ENCODE measurements around the gene GOLGA6L10.
"Not testable (repeated sequence)": the region's sequence is repeated elsewhere in the genome, so short reads cannot be mapped to it uniquely, and the experiment has no call there.

GOLGA6L10 gene, protein sequence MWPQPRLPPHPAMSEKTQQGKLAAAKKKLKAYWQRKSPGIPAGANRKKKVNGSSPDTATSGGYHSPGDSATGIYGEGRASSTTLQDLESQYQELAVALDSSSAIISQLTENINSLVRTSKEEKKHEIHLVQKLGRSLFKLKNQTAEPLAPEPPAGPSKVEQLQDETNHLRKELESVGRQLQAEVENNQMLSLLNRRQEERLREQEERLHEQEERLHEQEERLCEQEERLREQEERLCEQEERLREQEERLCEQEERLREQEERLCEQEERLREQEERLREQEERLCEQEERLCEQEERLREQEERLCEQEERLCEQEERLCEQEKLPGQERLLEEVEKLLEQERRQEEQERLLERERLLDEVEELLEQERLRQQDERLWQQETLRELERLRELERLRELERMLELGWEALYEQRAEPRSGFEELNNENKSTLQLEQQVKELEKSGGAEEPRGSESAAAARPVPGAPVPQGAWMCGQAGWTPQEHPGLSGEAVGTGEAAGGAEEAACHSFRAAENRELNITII

DNA sequence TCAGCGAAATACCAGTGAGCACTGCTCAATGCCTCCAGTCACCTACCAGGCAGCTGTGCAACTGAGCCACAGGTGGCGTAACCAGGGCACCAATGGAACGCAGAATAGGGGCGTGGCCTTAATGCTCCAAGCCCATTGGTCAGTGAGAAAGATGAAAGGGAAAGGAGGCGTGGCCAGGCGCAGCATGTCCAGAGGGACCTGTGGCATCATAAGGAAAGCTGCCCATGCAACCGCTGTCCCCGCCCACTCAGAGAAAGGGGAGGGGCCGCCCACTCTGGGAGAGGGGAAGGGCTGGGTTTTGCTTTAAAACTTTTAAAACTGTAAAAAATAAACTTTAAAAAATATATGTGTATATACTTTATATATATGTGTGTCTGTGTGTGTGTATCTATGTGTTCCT, at the start of gene GOLGA6L10:
Gene GOLGA6L10, minus strand, starts transcription at position 101 of the 400 bp plus-strand sequence. Its CDS starts 100 bp downstream, at position 1.
- not testable (repeated sequence) for DNase-seq (ENCODE audit: low read depth in 2 of 2)

DNA sequence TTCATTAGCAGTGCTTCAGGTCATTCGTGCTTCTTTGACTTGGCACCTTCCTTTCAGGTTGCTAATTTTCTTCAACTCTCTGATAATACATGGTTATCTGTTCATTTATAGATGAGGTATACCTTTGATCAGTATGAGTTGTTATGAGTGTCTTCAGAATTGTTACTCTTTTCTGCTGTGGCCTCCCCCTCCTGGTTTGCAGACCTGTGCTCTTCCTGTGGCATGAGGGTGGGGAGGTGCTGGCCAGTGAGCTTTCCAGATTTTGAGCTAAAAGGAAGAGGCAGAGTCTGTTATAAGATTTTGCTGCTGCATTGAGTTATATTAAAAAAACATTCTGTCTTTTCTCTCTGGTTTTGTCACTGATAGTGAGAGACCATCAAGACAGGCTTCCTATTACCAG, 49.5 kb upstream of the GOLGA6L10 start:
- DNase-seq (ENCODE audit: low read depth in 2 of 2) = no peak

DNA sequence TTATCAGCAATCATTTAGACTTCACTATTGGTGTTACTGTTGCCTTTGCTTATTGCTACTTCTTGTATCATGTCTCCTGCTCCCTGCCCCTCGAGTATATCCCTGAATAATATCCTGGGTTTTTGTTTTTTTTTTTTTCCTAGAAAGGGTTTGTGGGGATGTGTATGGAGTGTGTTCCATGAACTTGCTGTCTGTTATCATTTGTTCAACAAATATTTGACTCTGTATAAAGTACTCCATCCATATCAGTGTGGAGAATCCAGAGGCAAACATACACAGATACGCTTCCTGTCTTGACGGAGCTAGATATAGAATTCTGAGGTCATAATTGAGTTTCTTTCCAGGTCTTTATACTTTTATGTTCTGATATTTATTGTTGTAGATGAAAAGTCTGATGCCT, 48.5 kb upstream of the GOLGA6L10 start:
- no peak for DNase-seq (ENCODE audit: low read depth in 2 of 2)

DNA sequence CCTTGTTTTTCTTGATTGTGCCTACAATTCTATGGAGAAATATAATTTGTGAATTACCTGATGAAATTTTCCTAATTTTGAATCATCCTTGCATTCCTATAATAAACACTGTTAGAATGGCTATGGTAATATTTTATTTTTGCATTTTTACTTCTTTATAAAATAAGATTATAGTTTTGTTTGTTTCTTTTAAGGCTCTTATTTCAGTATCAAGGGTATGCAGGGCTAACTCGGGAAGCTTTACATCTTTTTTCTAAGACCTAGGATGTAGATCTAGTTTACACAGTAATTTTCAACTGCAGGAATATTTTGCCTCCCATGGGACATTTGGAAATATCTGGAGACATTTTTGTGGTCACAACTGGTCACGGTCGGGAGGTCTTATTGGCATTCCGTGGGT, 46.5 kb upstream of the GOLGA6L10 start:
- not testable (repeated sequence) for DNase-seq (ENCODE audit: low read depth in 2 of 2)

DNA sequence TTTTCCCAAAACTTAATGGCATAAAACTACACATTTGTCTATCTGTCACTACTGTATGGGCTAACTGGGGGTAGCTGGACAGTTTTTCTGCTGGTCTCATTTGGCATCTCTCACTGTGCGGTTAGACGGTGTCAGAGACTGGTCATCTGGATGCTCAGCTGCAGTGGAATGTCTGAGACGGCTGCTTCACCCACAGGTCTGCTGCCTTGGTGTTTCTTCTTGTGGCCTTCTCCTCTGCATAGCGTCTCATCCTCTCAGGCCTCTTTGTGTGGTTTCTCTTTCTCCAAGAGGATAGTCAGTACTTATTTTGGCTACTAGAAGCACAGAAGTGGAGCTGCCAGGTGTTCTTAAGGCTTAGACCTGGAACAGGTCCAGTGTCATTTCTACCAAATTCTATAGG, 44.4 kb upstream of the GOLGA6L10 start:
- DNase-seq (ENCODE audit: low read depth in 2 of 2) = no peak

DNA sequence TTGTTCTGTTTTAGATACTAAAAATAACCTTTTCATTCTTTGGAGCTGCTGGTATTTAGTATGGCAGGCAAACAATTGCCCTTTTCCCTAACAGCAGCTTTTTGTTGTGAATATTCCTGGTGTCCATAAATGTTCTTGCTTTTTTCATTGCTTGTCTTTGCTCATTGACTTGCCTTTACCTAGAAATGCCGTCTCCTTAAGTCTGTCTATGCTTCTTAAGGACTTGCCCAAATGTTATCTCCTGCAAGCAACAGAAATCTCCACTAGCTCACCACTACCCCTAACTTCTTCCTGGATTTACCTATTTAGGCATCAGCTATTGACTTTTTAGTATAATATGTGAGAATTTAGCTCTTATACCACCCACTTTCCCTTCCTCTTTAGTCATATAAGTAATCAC, 42.8 kb upstream of the GOLGA6L10 start:
- not testable (repeated sequence) for DNase-seq (ENCODE audit: low read depth in 2 of 2)

DNA sequence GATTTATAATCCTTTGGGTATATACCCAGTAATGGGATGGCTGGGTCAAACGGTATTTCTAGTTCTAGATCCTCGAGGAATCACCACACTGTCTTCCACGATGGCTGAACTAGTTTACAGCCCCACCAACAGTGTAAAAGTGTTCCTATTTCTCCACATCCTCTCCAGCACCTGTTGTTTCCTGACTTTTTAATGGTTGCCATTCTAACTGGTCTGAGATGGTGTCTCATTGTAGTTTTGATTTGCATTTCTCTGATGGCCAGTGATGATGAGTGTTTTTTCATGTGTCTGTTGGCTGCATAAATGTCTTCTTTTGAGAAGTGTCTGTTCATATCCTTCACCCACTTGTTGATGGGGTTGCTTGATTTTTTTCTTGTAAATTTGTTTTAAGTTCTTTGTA, 40.9 kb upstream of the GOLGA6L10 start:
- DNase-seq (ENCODE audit: low read depth in 2 of 2) = not testable (repeated sequence)

DNA sequence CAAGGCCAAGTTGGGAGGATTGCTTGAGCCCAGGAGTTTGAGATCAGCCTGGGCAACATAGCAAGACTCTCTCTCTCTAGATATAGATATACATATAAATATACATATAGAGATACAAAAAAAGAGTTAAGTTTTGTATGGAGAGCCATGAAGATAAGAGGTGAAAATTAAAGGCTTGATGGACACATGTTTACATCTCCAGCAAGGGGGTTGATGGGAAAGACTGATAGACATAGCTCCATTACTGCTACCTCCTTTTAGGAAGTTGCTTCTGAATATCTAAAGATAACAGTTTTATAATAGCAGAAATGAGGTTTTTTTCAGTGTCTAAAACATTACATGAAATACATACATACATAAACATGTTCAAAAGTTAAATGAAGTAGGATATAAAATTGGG, 37.9 kb upstream of the GOLGA6L10 start:
- DNase-seq (ENCODE audit: low read depth in 2 of 2) = not testable (repeated sequence)

DNA sequence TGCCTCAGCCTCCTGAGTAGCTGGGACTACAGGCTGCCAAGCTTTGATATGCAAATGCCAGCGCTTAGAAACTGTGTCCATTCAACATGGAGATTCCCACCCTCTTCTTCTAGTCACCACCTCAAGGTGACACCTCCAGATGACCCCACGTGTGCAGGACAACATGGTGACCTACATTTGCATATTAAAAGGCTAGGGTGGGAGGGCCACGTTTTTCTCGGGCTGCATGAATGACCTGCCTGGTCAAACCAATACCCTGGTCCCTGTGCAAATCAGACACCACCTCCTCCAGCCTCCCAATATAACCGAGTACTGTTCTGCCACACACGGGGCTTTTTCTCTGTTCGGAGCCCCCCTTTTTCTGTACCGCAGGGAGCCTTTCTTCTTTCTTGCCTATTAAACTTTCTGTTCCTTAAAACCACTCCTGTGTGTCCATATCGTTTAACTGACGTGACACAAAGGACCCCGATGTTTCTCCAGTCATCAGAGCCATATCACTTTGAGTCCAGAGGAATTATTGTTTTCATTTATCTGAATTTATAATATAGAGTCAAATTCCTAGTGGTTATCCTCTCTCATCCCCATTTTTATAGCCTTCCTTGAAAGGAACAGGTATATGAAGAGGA, 32.2 kb upstream of the GOLGA6L10 start:
- DNase-seq (ENCODE audit: low read depth in 2 of 2) = not testable (repeated sequence)

DNA sequence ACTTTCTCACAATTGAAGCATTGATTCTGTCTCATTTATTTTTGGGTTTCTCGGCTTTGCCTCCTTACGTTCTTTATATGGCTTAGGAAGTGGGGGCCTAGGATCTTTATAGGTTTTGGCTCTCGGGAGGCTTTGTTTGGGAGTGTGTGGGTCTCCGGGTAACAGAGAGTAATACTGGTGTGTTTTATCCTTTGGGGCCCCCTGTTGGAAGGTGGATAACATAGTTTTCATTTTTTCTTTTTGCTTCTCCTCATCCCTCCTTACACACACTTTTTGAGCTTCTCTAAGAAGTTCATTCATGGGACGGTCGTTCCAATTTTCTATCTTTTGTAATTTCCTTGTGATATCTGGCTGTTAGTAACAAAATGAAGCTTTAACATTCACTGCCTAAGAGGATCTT, 30.3 kb upstream of the GOLGA6L10 start:
- not testable (repeated sequence) for DNase-seq (ENCODE audit: low read depth in 2 of 2)

DNA sequence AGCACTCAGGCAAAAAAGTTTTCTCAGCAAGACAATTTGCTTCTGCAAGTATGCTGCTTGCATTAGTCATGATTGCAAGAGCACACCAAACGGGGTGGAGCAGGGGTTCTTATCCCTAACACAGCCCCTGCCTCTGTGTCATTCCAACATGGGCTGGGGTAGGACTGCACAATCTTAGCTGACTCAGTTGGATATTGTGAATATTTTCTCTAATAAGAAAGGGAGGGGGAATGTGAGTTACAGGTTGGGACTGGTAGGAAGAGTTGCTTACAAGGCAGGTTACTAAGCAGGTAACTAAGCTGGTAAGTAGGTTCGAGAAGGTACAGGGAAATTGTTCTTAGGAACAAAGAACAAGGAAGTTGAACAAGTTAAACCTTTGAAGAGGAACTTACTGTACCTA, 24.4 kb upstream of the GOLGA6L10 start:
- DNase-seq (ENCODE audit: low read depth in 2 of 2) = not testable (repeated sequence)

DNA sequence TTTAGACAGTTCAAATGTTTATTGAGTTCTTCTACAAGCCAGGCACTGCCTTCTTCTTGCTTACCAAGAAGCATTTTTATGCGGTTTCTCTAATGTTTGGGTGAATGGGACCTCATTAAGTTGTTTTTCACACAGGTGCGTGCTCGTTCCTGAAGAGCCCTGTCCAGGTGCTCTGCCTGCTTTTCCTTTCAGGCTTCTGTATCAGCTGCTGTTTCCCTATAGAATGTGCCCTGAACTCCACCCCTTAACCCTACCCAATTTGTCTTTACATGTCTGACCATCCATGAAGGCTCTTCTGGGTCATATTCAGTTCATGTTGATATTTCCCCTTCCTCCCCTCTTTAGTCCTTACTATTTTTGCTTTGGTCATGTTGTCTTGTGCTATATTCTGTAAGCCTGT, 22.4 kb upstream of the GOLGA6L10 start:
- no peak for DNase-seq (ENCODE audit: low read depth in 2 of 2)

DNA sequence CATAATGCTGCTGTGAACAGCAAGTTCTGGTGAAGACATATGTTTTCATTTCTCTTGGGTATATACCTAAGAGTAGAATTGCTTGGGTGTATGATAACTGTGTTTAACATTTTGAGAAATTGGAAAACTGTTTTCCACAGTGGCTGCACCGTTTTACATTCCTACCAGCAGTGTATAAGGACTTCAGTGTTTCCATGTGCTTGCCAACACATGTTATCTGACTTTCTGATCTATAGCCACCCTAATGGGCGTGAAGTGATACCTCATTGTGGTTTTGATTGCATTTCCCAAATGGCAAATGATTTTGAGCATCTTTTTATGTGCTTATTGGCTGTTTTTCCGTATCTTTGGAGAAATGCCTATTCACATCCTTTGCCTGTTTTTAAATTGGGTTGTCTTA, 18.5 kb upstream of the GOLGA6L10 start:
- not testable (repeated sequence) for DNase-seq (ENCODE audit: low read depth in 2 of 2)

DNA sequence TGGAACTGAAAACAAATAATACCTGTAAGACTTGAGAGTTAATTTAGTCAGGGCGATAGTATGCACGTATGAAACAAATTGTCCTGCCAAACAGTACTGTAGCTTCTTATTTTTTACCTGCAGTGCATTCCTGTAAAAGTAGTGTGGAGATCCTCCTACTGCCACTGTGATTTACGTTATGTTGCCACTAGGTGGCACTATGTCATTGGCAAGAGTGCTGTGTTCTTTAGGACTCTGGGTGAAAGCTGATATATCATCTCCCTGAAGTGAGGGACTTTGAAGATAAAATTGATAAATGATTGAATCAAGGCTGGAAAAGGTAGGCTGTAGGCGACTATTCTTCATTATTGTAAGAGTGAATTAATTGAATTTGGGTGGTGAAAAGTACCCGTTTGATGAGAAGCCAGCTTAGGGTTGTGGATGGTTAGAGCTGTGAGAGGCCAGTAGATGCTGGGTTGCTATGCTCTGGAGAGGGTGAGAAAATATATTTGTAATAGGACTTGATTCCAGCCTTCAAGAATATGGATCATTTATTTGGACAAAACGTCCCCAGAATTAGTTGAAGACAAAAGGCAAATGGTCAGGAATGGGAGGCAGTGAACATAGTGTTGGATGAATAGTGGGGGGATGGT, 16.5 kb upstream of the GOLGA6L10 start:
- DNase-seq (ENCODE audit: low read depth in 2 of 2) = not testable (repeated sequence)

DNA sequence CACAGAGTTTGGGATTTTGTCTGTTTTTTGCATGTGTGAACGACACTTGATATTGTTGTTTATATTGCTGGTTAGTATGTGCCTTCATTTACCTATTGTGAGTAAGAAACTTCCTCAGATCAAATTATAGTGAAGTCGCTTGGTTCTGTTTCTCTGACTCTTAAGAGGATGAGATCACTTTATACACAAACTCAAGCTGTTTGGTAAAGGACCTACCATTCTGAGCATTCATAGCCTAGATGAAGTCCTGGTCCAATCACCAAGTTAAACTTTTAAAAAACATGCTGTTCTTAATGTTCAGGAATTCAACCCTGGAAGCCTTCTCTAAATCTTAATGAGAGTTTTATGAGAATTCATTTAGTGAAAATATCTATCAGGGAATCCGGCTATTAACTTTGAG, 15.3 kb upstream of the GOLGA6L10 start:
- not testable (repeated sequence) for DNase-seq (ENCODE audit: low read depth in 2 of 2)

DNA sequence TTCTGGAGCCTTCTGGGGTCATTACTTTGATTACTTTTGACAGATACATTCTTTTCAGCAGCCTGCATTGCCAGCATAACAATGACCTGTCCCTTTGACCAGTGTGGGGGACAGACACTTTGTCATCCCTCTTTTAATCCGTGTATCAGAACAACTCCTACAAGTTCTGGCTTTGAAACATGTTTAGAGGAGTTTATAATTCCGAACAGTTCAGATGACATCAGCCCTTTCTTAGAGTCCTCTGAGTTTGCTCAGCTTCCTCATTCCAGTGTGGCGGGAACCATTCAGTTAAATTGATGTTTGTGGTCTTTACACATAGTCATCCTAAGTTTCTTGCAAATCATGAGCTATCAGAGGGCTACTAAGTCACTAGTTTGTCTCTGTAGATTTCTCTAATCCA, 13.5 kb upstream of the GOLGA6L10 start:
- not testable (repeated sequence) for DNase-seq (ENCODE audit: low read depth in 2 of 2)

DNA sequence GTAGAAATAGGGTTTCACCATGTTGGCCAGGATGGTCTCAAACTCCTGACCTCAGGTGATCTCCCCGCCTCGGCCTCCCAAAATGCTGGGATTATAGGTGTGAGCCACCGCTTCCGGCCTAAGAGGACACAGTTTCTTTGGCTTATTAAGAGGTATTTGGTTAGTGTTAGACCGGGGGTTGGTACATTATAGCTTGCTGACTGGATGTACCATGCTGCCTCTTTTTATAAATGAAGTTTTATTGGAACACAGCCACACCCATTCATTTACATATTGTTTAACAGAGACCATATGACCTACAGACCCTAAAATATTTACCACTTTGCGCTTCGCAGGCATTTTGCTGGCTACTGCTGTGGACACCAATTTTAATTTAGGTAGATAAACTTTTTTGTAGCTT, 11.3 kb upstream of the GOLGA6L10 start:
- DNase-seq (ENCODE audit: low read depth in 2 of 2) = not testable (repeated sequence)

DNA sequence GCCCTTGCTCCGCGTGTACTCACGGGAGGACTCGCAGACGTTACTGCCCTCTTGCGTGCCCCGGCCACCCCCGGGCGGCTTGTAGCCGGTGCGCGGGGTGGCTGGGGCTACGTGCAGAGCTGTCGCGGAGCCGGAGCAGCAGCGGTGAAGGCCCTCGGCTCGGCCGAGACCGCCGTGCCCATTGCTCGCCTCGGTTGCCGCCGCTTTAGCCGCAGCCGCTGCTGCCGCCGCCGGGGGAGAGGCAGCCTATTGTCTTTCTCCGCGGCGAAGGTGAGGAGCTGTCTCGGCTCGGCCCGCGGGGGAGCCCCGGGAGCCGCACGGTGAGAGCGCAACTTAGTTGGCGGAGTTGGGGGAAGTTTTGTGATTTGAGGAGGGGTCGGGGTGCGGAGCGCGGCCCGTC, 5.8 kb upstream of the GOLGA6L10 start:
- not testable (repeated sequence) for DNase-seq (ENCODE audit: low read depth in 2 of 2)

DNA sequence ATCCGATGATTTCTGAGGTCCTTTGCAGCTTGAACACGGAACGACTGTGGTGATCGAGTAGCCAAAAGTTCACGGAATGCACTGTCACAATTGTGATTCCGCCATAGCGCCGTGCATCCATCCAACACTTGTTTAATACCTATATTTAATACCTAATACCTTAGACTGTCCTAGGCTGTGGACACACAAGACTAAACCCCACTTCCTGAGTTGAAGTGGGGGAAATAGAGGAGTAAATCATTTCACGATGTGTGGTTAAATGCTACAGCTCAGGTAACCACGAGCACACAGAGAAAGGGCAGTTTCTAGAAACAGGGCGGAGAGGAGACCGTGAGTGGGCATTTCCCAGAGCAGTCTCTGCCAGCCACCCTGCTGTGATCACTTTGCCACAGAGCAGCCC, 5.3 kb upstream of the GOLGA6L10 start:
- not testable (repeated sequence) for DNase-seq (ENCODE audit: low read depth in 2 of 2)

DNA sequence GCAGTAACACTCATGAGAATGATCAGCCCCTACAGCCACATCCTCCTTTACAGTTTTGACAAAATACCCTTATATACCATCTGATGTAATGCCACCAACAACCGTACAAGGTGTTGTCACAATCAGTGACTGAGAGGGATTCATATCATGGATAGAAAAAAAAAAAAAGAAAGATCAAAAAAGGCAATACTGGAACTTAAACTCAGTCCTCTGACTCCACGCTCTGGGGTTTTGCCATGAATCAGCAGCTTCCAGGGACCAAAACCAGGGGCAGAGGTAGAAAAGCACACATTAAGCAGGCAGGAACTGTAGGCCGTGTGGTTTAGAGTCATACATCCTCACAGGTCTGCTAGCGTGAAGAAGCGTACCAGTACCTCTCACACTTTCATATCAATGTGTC, 1.6 kb downstream of the GOLGA6L10 start:
- not testable (repeated sequence) for DNase-seq (ENCODE audit: low read depth in 2 of 2)

DNA sequence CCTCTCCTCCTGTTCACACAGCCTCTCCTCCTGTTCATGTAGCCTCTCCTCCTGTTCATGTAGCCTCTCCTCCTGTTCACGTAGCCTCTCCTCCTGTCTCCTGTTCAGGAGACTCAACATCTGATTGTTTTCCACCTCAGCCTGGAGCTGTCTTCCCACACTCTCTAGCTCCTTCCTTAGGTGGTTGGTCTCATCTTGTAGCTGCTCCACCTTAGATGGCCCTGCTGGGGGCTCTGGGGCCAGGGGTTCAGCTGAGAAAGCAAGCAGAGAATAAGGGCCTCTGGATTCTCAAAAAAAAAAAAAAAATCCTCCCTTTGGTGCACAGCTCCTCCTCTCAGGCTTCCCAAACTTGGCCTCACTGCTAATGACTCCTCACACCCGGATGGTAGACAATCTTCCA, 4.1 kb downstream of the GOLGA6L10 start:
- not testable (repeated sequence) for DNase-seq (ENCODE audit: low read depth in 2 of 2)

DNA sequence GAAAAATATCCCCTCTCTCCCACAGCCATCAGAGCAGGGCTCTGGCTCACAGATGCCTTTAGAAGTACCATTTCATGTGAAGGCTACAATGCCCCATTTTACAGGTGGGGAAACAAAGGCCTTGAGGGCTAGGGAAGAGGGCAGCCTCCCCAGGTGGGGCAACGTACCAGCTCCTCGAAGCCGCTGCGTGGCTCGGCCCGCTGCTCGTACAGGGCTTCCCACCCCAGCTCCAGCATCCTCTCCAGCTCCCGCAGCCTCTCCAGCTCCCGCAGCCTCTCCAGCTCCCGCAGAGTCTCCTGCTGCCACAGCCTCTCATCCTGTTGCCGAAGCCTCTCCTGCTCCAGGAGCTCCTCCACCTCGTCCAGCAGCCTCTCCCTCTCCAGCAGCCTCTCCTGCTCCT, 4.9 kb downstream of the GOLGA6L10 start:
- DNase-seq (ENCODE audit: low read depth in 2 of 2) = not testable (repeated sequence)
